Gastrocnemius medialis (tissue), 4 donors: ENCODE measurements around the gene COL6A1. TPM values are rescaled to one million over a fixed set of nuclear protein-coding genes. Genes with fewer than 3 reads are reported as not detected.
"Not testable (repeated sequence)": the region's sequence is repeated elsewhere in the genome, so short reads cannot be mapped to it uniquely, and the experiment has no call there.

Experiments
- ATAC-seq, 2 donors: fragments of 150-250 bp; one replicate each; pipeline ENCODE4 v1.9.1; 2016
- DNase-seq, 2 donors: peaks; one replicate each; pipeline ENCODE4 v3.0.0-alpha.2; 2019
- H3K27ac ChIP-seq, 4 donors: fragments of 200-600 bp; sonication (generic); 1 replicate in 1 of 4; 2 replicates in 3 of 4; pipeline ENCODE4 v1.5.1; 2016 to 2018; ENCODE audit warnings: mild to moderate bottlenecking in 2 of 4, moderate library complexity in 1 of 4
- H3K27me3 ChIP-seq, 3 donors: fragments of 200-600 bp; sonication (generic) in 2 of 3; 1 replicate in 1 of 3; 2 replicates in 2 of 3; pipeline versions ENCODE4 v1.5.1 to v1.6.0; 2016 to 2019; ENCODE audit warnings: mild to moderate bottlenecking in 1 of 3, moderate library complexity in 1 of 3
- H3K36me3 ChIP-seq, 2 donors: fragments of 200-600 bp; sonication (generic) in 1 of 2; one replicate each; pipeline ENCODE4 v1.5.1; 2017 to 2018
- H3K4me1 ChIP-seq, 2 donors: fragments of 200-600 bp; sonication (generic) in 1 of 2; one replicate each; pipeline ENCODE4 v1.5.1; 2016 to 2017; ENCODE audit warnings: mild to moderate bottlenecking in 2 of 2
- H3K4me3 ChIP-seq, 4 donors: fragments of 200-600 bp; sonication (generic) in 3 of 4; 1 replicate in 1 of 4; 2 replicates in 3 of 4; pipeline ENCODE4 v1.5.1; 2016 to 2019; ENCODE audit warnings: mild to moderate bottlenecking in 2 of 4
- H3K9me3 ChIP-seq, 3 donors: fragments of 200-600 bp; sonication (generic) in 2 of 3; 1 replicate in 1 of 3; 2 replicates in 2 of 3; pipeline ENCODE4 v1.5.1; 2016 to 2019
- CTCF ChIP-seq, 5 experiments: fragments of 450-650 bp in 3 of 5; fragments of 200-600 bp in 2 of 5; sonication (generic) in 2 of 5; IDR thresholded peaks in 4 of 5; conservative IDR thresholded peaks in 1 of 5; 1 replicate in 4 of 5; 2 replicates in 1 of 5; pipeline ENCODE4 v1.5.1; 2016 to 2019; ENCODE audit warnings: antibody characterized with exemption in 5 of 5, mild to moderate bottlenecking in 3 of 5, moderate library complexity in 3 of 5
- POLR2A ChIP-seq, 2 donors: fragments of 450-650 bp; IDR thresholded peaks; one replicate each; pipeline ENCODE4 v1.6.1; 2017; ENCODE audit warnings: antibody characterized with exemption in 2 of 2, mild to moderate bottlenecking in 2 of 2, moderate library complexity in 2 of 2
- in situ Hi-C, 4 donors: fragments of 200-750 bp; cut with MboI; loops; one replicate each; pipeline versions ENCODE4 v1.15.0 to v1.8.0; 2017; ENCODE audit warnings: low sequenced_read_pairs in 4 of 4
- intact Hi-C: fragments of 100-400 bp; cut with DNase I; formaldehyde crosslinking; loops from one replicate; pipeline ENCODE4 v1.15.1; 2023; ENCODE audit warnings: low total_unique reads
- total RNA-seq, 4 donors: library from RNA; depleted of rRNA; stranded (reverse); fragments of >200 nt; gene quantifications; one replicate each; pipeline versions ENCODE4 v1.1.0 to v1.2.3, GENCODE V29; 2016

The COL6A1 gene
- total RNA-seq, 4 donors from 2014 or later: 50.5 to 97.8 (median 73.3) TPM

- no peak for DNase-seq
- no peaks in the 10 kb centered on the region for H3K36me3 ChIP-seq
- peaks cover 25 to 36% (median 28%) of the 10 kb centered on the region in 3 donors for H3K27me3 ChIP-seq
- no peak for TF ChIP-seq POLR2A (IDR thresholded peaks at IDR 0.05)
- no peak overlapping the region for H3K4me3 ChIP-seq
- no peaks in the 10 kb centered on the region for H3K9me3 ChIP-seq
- in situ Hi-C loops (no loop called here), intact Hi-C loops (loop anchor here (5.0 kb wide), 1 partner anchor 686 kb away; no protein-coding TSS in a partner anchor)
- peaks cover 0 to 7% of the 10 kb centered on the region in 2 donors for H3K4me1 ChIP-seq
- no peak overlapping the region for H3K27ac ChIP-seq
- no peak for ATAC-seq
These were observed 32.9 kb upstream of the COL6A1 start for GRCh38 chr21:45948576-45949141.

- H3K9me3 ChIP-seq: no peaks in the 10 kb centered on the region
- no peak overlapping the region for H3K4me3 ChIP-seq
- peaks cover 25 to 36% (median 28%) of the 10 kb centered on the region in 3 donors for H3K27me3 ChIP-seq
- intact Hi-C loops: loop anchor here (5.0 kb wide), 1 partner anchor 688 kb away; no protein-coding TSS in a partner anchor
- DNase-seq (peak in 1 of 2 donors; percentile 25), ATAC-seq (peak; percentile 6 to 9)
- peaks cover 0 to 7% of the 10 kb centered on the region in 2 donors for H3K4me1 ChIP-seq
- TF ChIP-seq CTCF (IDR thresholded peaks at IDR 0.05 in 4 of 5, conservative IDR thresholded peaks at IDR 0.05 in 1 of 5) (no peak), POLR2A (IDR thresholded peaks at IDR 0.05) (no peak)
- in situ Hi-C loops: loop anchor here in 2 of 4 donors (25.0 kb wide), 1 partner anchor 162 kb away; no protein-coding TSS in a partner anchor
- no peaks in the 10 kb centered on the region for H3K36me3 ChIP-seq
- peak overlapping the region in 1 of 4 donors; percentile 41 for H3K27ac ChIP-seq
These were observed 31.4 kb upstream of the COL6A1 start for GRCh38 chr21:45949928-45950739.

- in situ Hi-C loops: loop anchor here in 2 of 4 donors (25.0 kb wide), 1 partner anchor 161 kb away; no protein-coding TSS in a partner anchor
- Histone ChIP-seq H3K4me3 (no peak overlapping the region), H3K4me1 (peaks cover 0 to 7% of the 10 kb centered on the region in 2 donors), H3K27me3 (peaks cover 25 to 36% (median 28%) of the 10 kb centered on the region in 3 donors), H3K9me3 (no peaks in the 10 kb centered on the region), H3K27ac (peak overlapping the region in 1 of 4 donors; percentile 13), H3K36me3 (no peaks in the 10 kb centered on the region)
- TF ChIP-seq POLR2A (IDR thresholded peaks at IDR 0.05) (no peak), CTCF (IDR thresholded peaks at IDR 0.05 in 4 of 5, conservative IDR thresholded peaks at IDR 0.05 in 1 of 5) (no peak)
- DNase-seq: peak in 1 of 2 donors; percentile 44
- peak in 1 of 2 donors; percentile 55 for ATAC-seq
- intact Hi-C loops: no loop called here
These were observed 30.6 kb upstream of the COL6A1 start for GRCh38 chr21:45950740-45951515.

- Histone ChIP-seq H3K9me3 (no peaks in the 10 kb centered on the region), H3K27ac (no peak overlapping the region), H3K36me3 (no peaks in the 10 kb centered on the region), H3K4me1 (peaks cover 0 to 7% of the 10 kb centered on the region in 2 donors), H3K4me3 (no peak overlapping the region), H3K27me3 (peaks cover 28 to 36% (median 28%) of the 10 kb centered on the region in 3 donors)
- intact Hi-C loops: no loop called here
- ATAC-seq (no peak), DNase-seq (no peak)
- TF ChIP-seq CTCF (IDR thresholded peaks at IDR 0.05 in 4 of 5, conservative IDR thresholded peaks at IDR 0.05 in 1 of 5) (no peak), POLR2A (IDR thresholded peaks at IDR 0.05) (no peak)
- in situ Hi-C loops: loop anchor here in 2 of 4 donors (25.0 kb wide), 1 partner anchor 161 kb away; no protein-coding TSS in a partner anchor
These were observed 29.9 kb upstream of the COL6A1 start for GRCh38 chr21:45951676-45952075.

GRCh38 chr21:45952527-45952926 is 29.0 kb upstream of the COL6A1 start:
- H3K36me3 ChIP-seq, H3K4me1 ChIP-seq, H3K9me3 ChIP-seq, intact Hi-C loops, DNase-seq, ATAC-seq, H3K4me3 ChIP-seq, H3K27ac ChIP-seq: not testable (repeated sequence)
- peaks cover 28 to 36% (median 28%) of the 10 kb centered on the region in 3 donors for H3K27me3 ChIP-seq
- in situ Hi-C loops: loop anchor here in 2 of 4 donors (25.0 kb wide), 1 partner anchor 160 kb away; no protein-coding TSS in a partner anchor
